ENCODE data around the gene TCEA2.
"Not testable (repeated sequence)": the region's sequence is repeated elsewhere in the genome, so short reads cannot be mapped to it uniquely, and the experiment has no call there.

The TCEA2 gene

DNA sequence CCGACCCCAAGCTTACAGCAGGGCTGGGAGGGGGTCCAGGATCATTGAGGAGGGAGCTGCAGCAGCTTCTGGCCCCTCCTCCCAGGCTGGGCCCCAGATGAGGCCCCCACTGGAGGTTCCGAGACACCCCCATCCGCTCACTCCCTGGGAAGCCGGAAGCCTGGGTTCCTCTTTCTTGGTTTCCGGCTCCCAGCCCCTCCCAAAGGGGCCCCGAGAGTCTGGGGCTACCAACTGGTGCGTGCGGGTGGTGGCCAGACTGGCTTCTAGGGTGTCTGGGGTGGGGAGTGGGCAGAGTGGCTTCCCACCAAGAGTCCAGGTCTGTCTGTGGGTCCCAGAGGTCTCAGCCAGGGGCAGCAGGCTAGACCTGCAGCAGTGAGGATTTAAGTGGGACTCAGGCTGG is 14.1 kb downstream of the TCEA2 start:
- DNase-seq (ENCODE audit: low read depth in 1 of 2, low spot score in 1 of 2): peak in 1 of 2 donors; percentile 30

DNA sequence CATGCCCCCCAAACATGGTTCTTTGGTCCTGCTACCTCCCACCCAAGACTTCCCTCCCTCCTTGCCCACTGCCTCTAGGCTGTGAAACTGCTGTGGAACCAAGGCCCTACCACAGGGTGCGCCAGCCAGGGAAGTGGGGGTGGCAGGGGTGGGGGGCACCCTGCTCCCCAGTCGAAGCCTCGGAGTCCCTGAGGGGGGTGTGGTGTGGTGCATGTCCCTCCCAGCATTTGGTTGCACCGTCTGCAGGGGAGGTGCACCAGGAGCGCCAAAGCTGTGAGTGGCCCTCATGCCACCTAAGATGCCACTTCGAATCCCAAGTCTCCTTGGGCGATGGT is 14.5 kb downstream of the TCEA2 start:
- DNase-seq (ENCODE audit: low read depth in 1 of 2, low spot score in 1 of 2): no peak

DNA sequence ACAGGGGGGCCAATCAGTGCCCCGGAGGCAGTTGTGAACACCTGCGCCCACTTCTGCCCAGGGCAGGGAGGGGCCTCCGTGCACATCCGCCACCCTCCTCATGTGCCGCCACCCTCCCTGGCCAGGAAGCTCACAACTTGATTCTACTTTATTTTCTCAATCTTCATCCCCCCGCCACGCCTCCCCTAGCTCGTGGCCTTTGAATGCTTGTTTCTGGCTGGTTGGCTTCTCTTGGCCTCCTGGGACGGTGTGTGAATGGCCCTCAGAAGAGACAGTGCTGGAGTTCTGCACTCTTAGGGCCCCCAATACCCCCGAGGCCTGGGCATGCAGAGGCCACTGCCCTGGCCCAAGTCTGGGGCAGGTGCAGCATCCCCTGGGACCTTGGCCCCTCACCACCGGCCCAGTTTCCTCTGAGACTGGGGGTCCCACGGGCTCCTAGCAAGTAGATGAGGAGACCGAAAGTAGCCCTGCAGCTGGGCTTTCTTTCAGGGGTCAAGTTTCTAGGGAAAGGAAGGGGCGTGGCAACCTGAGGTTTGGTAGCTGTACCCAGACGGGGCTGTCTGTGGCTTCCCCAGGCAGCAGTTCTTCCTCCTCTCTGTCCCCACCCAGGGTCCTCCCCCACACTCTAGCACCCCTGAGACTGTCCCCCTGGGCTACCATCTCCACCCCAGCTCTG is 15.0 kb downstream of the TCEA2 start:
- DNase-seq (ENCODE audit: low read depth in 1 of 2, low spot score in 1 of 2): peak in 1 of 2 donors; percentile 33

DNA sequence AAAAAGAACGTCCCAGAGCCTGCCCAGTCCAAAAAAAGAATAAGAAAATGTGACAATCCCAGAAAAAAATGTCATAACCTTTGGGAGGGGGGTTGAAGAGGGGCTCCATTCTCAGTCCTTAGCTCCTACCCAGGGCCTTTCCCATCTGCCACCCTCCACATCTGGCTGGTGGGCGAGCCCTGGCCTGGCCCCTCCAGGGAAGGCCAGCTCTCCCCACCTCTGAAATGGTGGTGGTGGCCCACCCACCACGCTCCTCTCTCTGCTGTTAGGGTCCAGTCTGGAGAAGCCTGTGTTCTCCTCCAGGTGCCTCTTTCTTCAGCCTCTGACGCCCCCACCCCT is 15.9 kb downstream of the TCEA2 start:
- no peak for DNase-seq (ENCODE audit: low read depth in 1 of 2, low spot score in 1 of 2)

DNA sequence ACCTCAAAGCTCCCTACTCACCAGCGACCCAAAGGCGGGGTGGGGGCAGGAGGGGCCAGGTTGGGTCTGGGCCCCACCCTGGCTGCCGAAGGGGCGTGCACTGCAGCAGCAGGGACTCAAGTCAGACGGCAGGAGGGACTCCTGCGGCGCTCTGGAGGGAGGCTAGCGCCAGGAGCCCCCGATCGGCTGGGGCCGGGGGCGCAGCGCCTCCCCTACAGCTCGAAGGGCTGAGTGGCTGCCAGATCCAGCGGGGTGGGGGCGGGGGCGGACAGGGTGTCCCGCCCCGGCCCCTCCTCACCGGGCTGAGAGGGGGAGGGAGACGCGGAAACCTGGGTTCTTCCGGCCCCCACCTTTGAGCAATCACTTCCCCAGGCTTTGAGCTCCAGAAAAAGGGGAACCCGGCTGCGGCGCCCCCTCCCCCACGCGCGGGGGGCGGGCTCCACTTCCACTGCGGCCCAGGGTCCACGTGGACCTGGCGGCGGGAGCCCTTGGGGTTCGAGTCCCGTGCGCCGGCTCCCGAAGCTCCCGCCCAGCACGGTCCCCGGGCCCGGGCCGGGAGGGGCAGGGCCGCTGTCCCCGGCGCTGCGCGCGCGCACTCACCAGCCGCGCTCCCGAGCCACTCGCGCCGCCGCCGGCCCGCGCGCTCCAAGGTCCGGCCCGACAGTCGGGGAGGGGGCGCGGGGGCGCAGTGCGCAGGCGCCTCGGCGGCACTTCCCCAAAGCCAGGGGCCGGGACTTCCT is 16.4 kb downstream of the TCEA2 start, which contains the start of gene RGS19:
TSS of gene RGS19 (minus strand) at position 246 of the 740 bp plus-strand sequence. CDS start 2,632 bp downstream, outside the sequence.
- DNase-seq (ENCODE audit: low read depth in 1 of 2, low spot score in 1 of 2): peak in 1 of 2 donors; percentile 43

DNA sequence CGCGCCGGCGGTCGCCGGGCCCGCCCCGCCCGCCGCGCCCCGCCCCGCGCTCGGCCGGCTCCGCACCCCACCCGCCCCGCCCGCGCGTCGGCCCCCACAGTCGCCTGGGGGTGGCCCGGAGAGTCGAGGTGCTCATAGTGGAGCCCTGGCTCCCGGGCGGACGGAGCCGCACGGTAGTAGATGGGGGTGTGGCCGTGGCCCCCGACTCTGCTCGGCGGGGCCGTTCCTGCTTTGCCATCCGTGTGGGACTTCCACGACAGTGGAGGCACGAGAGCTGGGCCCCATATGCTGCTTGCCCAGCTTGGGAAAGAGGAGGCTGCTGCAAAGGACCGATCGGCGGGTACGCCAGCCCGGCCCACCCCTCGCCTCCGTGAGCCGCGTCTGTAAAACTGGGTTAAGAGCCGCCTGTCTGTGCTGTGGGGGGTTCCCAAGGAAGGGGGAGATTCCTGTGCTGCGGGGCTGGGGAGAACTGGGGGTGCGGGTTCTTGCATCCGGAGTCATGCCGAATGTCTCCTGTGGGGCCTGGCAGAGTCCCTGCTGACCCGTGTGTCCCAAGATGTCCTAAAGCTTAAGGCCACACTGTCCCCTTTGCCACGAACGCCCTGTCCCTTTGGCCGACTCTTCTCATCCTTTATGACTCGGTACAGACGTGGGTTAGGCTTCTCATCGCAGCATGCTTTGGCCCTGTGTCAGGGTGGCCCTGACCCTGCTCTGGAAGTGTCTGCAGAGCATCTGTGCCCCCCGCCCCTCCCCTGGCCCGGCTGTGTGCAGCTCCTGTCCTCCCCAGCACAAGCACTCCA is 17.2 kb downstream of the TCEA2 start, which contains the start of gene OPRL1:
TSS of gene OPRL1 (plus strand) at position 70 of the 800 bp plus-strand sequence. CDS start 12,639 bp downstream, outside the sequence.
- DNase-seq (ENCODE audit: low read depth in 1 of 2, low spot score in 1 of 2): no peak

DNA sequence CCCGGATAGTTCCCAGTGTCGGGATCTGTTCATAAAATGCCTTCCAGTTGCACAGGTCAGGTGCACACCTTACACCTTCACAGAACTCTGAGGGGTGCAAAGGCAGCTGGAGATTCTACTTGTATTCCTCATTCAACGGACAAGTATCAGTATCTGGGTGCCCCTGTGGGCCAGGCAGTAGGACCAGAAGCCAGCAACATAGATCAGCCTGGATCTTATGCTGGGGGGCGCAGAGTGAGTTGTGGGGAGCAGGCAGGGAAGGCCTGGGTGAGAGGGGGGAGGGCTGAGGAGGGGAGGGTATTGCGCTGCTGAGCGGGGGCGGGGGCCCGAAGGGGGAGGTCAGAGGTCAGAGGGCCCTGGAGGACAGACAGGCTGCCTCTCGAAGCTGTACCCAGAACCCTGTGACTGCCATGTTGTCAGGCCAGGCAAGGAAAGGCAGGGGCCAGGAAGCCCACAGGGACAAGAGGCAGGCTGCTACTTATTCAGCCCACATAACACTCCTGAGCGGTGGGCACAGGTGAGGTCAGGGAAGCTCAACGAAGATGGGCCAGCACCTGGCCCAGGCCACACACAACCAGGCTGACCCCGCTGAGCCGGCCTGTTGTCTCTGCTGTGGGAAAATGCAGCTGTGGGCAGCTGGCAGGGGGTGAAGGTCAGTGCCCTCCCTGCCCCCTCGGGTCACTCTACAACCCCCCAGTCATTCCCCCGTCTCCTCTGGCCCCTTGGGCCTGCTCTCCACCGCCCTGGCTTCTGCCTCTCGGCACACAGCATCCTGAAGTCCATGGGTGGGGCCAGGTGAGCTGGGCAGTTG is 18.0 kb downstream of the TCEA2 start:
- no peak for DNase-seq (ENCODE audit: low read depth in 1 of 2, low spot score in 1 of 2)

DNA sequence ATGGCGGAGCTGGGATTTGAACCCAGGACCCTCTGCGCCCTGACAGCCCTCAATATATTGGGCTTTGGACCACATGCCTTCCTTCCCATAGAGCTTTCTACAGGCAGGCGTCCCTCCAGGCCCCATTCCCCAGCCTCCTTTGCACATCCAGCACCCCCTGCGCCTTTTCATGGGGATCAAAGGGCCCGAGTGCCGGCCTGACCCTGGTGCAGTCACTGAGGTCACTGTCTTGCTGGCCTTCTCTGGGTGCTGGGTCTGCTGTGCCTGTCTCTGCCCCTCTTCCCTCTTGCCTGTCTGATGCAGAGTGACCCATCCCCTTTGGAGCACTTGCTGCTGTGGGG is 18.6 kb downstream of the TCEA2 start:
- no peak for DNase-seq (ENCODE audit: low read depth in 1 of 2, low spot score in 1 of 2)

DNA sequence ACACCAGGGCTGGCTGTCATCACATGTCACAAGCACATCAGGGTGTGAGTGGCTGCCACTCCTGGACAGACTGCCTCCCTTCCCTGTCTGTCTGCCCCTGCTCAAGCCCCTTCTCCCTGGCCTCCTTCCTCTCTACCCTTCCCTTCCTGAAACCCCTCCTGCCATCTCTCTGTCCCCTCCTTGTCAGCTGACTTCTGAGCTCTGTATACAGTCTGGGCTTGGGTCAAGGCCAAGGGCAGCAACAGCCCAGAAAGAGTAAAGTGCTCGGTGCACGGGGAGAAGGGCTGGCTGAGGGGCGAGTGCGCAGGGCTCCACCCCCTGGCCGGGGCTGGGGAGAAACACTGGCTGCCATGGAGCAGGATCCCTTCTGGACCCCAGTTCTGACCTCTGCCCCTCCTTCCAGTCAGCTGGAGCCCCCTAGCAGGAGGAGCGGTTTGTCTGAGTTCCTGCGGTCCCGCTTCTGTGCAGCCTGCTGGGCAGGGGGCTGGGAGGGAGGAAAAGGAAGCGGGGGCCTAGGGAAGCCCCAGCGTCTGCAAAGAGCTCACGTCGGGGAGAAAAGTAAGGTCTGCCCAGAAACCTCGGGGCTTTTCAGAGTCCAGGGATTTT is 19.2 kb downstream of the TCEA2 start:
- no peak for DNase-seq (ENCODE audit: low read depth in 1 of 2, low spot score in 1 of 2)

DNA sequence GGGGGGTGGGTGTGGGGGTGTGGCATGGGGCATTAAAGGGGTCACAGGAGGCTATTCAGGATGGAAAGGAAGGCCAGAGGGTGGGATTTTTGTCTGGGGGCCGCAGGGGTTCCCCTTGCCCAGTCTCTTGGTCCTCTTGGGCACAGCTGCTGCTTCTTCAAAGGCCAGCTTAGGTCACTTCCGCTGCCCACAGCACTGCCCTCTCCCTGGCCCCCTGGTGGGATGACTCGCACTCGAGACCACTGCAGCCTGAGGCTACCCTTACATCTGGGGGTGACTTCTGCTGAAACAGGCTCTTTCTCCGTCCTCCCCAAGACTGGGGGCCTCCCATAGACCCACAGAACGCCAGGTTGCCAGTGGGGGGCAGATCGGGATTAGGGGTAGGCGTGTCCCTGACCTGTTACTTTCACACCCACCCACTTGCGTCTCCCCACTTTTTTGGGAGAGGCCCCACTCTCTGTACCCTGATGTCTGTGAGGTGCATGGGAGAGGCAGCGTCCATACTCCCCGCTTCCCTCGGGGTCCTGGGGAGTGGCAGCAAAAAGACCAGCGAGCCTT is 19.9 kb downstream of the TCEA2 start:
- DNase-seq (ENCODE audit: low read depth in 1 of 2, low spot score in 1 of 2): no peak

DNA sequence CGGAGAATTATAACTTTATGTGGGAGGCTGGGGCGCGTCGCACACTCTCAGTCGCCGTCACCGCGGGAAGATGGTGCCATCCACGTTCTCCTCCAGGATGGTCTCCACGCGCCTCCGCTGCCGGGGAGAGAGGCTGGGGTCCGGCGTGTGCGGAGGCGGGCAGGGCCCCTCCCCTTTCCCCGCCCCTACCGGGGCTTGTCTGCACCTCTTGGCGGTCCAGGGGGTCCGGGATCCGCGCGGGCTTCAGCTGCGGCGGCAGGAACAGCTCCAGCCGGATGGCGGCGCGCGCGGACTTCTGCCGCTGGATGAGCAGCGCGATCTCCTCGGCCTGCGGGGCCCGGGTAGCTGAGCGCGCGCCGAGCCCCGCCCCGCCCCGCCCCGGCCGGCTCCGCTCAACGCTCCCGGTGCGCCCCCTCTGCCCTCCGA is 20.4 kb downstream of the TCEA2 start:
- peak; percentile 42 to 54 for DNase-seq (ENCODE audit: low read depth in 1 of 2, low spot score in 1 of 2)

DNA sequence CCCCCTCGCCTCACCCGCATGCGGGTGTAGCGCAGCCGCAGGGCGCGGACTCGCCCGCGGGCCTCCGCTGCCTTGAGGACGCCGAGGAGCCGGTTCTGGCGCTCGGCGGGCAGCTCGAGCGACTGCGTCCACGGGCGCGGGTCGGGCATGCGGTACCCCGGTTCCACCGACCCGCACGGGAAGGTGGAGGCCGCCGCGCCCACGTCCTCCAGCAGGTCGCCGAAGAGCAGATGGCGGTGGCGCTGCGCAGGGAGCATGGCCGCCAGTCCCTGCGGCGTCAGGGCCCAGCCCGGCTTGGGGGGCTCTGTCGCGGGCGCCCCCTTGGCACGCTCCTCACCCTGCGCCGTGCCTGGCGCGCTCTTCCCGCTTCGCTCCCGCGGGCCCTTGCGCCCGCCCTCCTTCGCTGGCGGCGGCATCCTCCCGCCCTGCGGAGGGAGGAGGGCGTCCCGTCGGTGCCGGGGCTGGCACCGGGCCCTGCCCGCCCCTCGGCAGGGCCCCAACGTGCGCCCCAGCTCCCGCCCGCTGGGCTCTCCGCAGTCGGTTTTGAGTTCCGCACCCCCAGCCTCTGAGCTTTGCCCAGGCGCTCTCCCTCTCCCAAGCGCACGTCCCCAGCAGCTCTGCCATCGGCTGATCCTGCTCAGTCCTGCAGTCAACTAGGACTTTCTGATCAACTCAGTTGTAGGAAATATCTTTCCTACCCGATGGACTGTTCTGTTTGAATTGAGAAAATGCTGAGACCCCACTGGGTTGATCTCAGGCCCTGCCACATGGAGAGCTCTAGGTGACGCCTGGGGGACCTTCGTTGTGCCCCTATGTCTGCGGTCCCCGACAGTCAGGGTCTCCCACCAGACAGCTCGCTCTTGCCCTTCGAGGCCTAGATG is 21.0 kb downstream of the TCEA2 start, which contains the start of gene LKAAEAR1:
TSS of gene LKAAEAR1 (minus strand) at position 595 of the 881 bp plus-strand sequence. CDS start at position 416, 179 bp downstream.
- DNase-seq (ENCODE audit: low read depth in 1 of 2, low spot score in 1 of 2): no peak

DNA sequence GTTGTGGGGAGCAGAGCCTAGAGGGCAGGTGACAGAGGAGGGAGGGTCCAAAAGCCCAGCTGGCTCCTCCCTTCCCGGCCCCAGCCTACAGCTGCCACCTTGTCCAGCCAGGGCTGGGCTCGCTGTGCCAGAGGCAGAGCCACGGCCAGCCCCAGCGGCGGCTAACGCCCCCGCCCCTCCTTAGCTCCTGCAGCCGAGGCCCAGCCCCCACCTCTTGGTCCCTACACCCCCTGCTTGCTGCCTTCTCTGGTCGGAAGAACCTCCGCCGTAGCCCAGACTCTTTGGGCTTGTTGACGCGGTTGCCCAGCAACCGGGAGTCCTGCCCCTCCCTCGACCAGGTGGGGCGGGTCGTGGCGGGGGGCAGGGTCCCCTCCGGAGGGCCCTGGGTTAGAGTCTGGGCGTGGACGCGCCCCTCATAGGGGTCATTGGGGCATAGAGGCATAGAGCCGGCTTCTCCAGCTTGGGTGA is 21.7 kb downstream of the TCEA2 start:
- no peak for DNase-seq (ENCODE audit: low read depth in 1 of 2, low spot score in 1 of 2)

DNA sequence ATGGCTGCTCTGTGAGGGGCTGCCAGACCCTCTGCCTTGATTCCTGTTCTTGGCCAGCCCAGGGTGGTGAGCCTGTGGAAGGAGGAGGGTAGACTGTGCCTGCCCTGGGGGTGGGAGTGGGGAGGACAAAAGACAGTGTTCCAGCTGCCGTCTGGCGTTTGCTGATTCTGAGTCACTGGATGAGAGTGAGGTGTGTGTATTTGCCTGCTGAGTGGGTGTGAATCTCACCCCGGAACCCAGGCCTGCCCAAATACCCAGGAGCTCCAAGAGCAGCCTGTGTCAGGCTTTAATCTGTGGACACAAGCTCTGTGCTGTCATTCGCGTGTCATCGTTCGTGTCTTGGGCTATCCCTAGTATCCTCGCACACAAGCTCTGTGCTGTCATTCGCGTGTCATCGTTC is 23.8 kb downstream of the TCEA2 start:
- DNase-seq (ENCODE audit: low read depth in 1 of 2, low spot score in 1 of 2): no peak

DNA sequence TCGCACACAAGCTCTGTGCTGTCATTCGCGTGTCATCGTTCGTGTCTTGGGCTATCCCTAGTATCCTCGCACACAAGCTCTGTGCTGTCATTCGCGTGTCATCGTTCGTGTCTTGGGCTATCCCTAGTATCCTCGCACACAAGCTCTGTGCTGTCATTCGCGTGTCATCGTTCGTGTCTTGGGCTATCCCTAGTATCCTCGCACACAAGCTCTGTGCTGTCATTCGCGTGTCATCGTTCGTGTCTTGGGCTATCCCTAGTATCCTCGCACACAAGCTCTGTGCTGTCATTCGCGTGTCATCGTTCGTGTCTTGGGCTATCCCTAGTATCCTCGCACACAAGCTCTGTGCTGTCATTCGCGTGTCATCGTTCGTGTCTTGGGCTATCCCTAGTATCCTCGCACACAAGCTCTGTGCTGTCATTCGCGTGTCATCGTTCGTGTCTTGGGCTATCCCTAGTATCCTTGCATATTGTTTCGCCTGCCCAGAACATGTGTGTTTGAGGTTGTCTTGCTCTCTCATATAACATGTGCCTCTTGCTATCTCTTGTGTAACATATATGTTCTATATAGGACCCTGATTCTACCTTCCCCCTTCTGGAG is 24.3 kb downstream of the TCEA2 start:
- DNase-seq (ENCODE audit: low read depth in 1 of 2, low spot score in 1 of 2): not testable (repeated sequence)

DNA sequence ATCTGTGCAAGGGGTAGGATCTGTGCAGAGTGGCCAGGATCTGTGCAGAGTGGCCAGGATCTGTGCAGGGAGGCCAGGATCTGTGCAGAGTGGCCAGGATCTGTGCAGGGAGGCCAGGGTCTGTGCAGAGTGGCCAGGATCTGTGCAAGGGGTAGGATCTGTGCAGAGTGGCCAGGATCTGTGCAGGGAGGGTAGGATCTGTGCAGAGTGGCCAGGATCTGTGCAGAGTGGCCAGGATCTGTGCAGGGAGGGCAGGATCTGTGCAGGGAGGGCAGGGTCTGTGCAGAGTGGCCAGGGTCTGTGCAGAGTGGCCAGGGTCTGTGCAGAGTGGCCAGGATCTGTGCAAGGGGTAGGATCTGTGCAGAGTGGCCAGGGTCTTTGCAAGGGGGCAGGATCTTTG is 25.6 kb downstream of the TCEA2 start:
- not testable (repeated sequence) for DNase-seq (ENCODE audit: low read depth in 1 of 2, low spot score in 1 of 2)

DNA sequence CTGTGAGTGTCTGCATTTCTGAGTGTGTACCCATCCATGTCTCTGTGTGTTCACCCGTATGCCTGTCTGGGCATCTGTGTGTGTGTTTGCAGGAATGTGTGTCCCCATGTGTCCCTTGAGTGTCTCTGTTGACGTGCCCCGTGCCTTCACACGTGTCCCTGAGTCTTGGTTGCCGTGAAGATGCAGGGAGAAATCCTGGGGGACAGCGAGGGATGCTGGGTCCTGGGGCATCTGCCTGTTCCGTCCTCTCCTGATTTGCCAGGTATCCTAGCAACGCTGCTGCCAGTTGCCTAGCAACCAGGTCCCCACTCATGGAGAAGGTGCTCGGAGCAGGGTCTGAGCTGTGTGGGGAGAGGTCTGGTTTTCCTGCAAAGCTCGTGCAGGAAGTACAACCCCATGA is 27.2 kb downstream of the TCEA2 start:
- DNase-seq (ENCODE audit: low read depth in 1 of 2, low spot score in 1 of 2): no peak

DNA sequence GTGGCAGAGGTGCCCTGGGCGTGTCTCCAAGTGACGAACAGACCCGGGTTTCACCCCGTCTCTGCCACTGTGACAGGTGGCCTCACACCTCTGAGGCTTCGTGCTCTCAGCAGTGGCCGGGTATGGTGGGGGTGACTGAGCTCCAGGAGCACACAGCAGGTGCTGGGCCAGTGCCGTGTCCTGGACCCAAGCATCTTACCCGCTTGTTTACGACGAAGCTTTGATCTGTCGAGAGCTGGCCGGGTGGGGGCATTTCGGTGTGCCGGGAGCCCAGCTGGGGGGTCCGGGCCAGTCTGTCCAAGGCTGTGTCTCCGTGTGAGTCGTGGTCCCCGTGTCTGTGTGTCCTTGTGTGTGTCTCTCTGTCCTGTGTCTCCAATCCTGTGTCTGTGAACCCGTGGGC is 28.3 kb downstream of the TCEA2 start:
- DNase-seq (ENCODE audit: low read depth in 1 of 2, low spot score in 1 of 2): no peak

DNA sequence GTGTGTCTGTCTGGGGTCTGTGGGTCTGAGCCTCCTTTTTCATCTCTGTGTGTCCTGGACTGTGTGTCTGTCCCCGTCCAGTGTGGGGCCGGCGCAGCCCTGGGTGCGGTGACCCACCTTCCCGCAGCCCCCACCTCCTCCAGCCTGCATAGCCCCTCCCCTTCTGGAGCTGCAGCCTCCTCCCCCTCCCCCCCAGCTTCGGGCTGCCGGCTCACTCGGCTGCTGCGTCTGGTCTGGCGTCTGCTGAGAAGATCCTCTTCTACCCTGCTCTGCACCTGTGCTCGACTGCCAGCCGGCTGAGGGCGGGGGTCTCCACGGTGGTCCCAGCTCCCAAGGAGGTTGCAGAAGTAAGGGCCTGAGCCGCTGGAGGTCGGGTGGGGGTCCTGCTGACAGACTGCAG is 28.8 kb downstream of the TCEA2 start:
- DNase-seq (ENCODE audit: low read depth in 1 of 2, low spot score in 1 of 2): no peak
